ENCODE measurements around the gene TBC1D5. TPM values are rescaled to one million over a fixed set of nuclear protein-coding genes. Genes with fewer than 3 reads are reported as not detected.

The TBC1D5 gene
- total and polyA plus RNA-seq, 5 donors from 2014 or later: 27.6 to 61.6 (median 36.4) TPM

- H3K27me3 ChIP-seq (ENCODE audit: control insufficient read depth, insufficient read depth, low read length): no peaks in the 10 kb centered on the region
- Mint-ChIP-seq H3K27me3 (no peaks in the 10 kb centered on the region), H3K4me1 (peaks cover 26 to 33% (median 26%) of the 10 kb centered on the region in 4 donors), H3K36me3 (no peaks in the 10 kb centered on the region), H3K4me3 (peak overlapping the region in 3 of 4 donors; percentile 5 to 66 (median 24)), H3K27ac (peak overlapping the region in 1 of 3 donors; percentile 68), H3K9me3 (no peaks in the 10 kb centered on the region)
- DNase-seq (no peak), ATAC-seq (ENCODE audit: low read depth in 2 of 2) (no peak)
- H3K27ac ChIP-seq (ENCODE audit: insufficient read depth, low read length, poor library complexity, severe bottlenecking): no peak overlapping the region
- no peaks in the 10 kb centered on the region for H3K9me3 ChIP-seq (ENCODE audit: control insufficient read depth in 2 of 2, low read length in 2 of 2)
- H3K36me3 ChIP-seq (ENCODE audit: control insufficient read depth, insufficient read depth, low read length): no peaks in the 10 kb centered on the region
- no peak overlapping the region for H3K4me3 ChIP-seq (ENCODE audit: low read depth, low read length)
- H3K4me1 ChIP-seq (ENCODE audit: control insufficient read depth, insufficient read depth, low read length, poor library complexity, severe bottlenecking): peaks cover 16% of the 10 kb centered on the region
Observed at GRCh38 chr3:17747890-17748247, 5.4 kb upstream of the TBC1D5 start.

GRCh38 chr3:17747174-17747889 lies 4.9 kb upstream of the TBC1D5 start:
- peak in 1 of 3 donors; percentile 54 for DNase-seq
- Histone ChIP-seq H3K4me3 (ENCODE audit: low read depth, low read length) (no peak overlapping the region), H3K36me3 (ENCODE audit: control insufficient read depth, insufficient read depth, low read length) (no peaks in the 10 kb centered on the region), H3K9me3 (ENCODE audit: control insufficient read depth in 2 of 2, low read length in 2 of 2) (no peaks in the 10 kb centered on the region), H3K27me3 (ENCODE audit: control insufficient read depth, insufficient read depth, low read length) (no peaks in the 10 kb centered on the region), H3K4me1 (ENCODE audit: control insufficient read depth, insufficient read depth, low read length, poor library complexity, severe bottlenecking) (peaks cover 17% of the 10 kb centered on the region), H3K27ac (ENCODE audit: insufficient read depth, low read length, poor library complexity, severe bottlenecking) (no peak overlapping the region)
- Mint-ChIP-seq H3K27me3 (no peaks in the 10 kb centered on the region), H3K4me3 (peak overlapping the region in 3 of 4 donors; percentile 5 to 66 (median 24)), H3K4me1 (peaks cover 26 to 33% (median 26%) of the 10 kb centered on the region in 4 donors), H3K9me3 (no peaks in the 10 kb centered on the region), H3K36me3 (no peaks in the 10 kb centered on the region), H3K27ac (peak overlapping the region in 1 of 3 donors; percentile 68)
- ATAC-seq (ENCODE audit: low read depth in 2 of 2): no peak

DNA sequence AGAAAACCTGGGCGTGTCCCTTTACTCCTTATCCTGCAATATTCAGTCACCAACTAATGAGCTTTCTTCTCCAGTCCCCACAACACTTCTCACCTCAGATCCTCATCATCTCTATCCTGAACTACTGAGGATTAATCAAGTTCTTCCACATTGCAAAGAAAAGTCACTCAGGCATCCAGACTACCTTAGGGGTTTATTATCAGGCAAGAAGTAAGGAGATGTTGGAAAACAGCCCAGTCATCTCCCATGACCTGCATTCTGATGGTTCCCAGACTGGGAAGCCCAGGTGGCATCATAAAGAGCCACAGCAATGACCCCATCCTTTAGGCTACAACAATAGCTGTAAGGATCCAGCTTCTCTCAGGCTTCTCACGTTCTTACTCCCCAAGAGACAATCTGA lies 3.5 kb upstream of the TBC1D5 start:
- H3K27ac Mint-ChIP-seq: peak overlapping the region in 1 of 3 donors; percentile 43
- H3K27me3 Mint-ChIP-seq: no peaks in the 10 kb centered on the region
- peak overlapping the region in 2 of 4 donors; percentile 64 to 78 for H3K4me3 Mint-ChIP-seq
- Histone ChIP-seq H3K36me3 (ENCODE audit: control insufficient read depth, insufficient read depth, low read length) (no peaks in the 10 kb centered on the region), H3K9me3 (ENCODE audit: control insufficient read depth in 2 of 2, low read length in 2 of 2) (no peaks in the 10 kb centered on the region), H3K4me1 (ENCODE audit: control insufficient read depth, insufficient read depth, low read length, poor library complexity, severe bottlenecking) (peaks cover 26% of the 10 kb centered on the region), H3K27ac (ENCODE audit: insufficient read depth, low read length, poor library complexity, severe bottlenecking) (no peak overlapping the region), H3K4me3 (ENCODE audit: low read depth, low read length) (no peak overlapping the region), H3K27me3 (ENCODE audit: control insufficient read depth, insufficient read depth, low read length) (no peaks in the 10 kb centered on the region)
- peaks cover 32 to 41% (median 33%) of the 10 kb centered on the region in 4 donors for H3K4me1 Mint-ChIP-seq
- no peak for DNase-seq
- H3K36me3 Mint-ChIP-seq: no peaks in the 10 kb centered on the region
- H3K9me3 Mint-ChIP-seq: no peaks in the 10 kb centered on the region
- no peak for ATAC-seq (ENCODE audit: low read depth in 2 of 2)

DNA sequence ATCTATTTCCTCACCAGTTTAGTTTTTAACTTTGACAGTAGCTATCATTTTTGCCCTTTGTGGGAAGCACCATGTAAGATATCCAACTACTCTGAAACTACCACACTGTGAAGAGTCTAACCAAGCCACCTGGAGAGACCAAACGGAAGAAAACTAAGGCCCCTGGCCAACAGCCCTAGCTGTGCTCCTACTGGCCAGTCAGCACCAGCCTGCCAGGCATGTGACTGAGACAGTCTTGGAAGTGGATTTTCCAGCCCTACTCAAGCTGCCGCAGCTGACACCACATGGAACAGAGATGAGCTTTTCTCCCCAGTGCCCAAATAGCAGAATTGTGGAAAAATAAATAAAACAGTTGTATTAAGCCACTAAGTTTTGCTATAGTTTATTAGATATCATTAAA lies 2.9 kb upstream of the TBC1D5 start:
- Mint-ChIP-seq H3K36me3 (no peaks in the 10 kb centered on the region), H3K27me3 (no peaks in the 10 kb centered on the region), H3K9me3 (no peaks in the 10 kb centered on the region), H3K27ac (no peak overlapping the region), H3K4me3 (peak overlapping the region in 1 of 4 donors; percentile 70), H3K4me1 (peaks cover 37 to 47% (median 37%) of the 10 kb centered on the region in 4 donors)
- peaks cover 32% of the 10 kb centered on the region for H3K4me1 ChIP-seq (ENCODE audit: control insufficient read depth, insufficient read depth, low read length, poor library complexity, severe bottlenecking)
- H3K27ac ChIP-seq (ENCODE audit: insufficient read depth, low read length, poor library complexity, severe bottlenecking): no peak overlapping the region
- no peaks in the 10 kb centered on the region for H3K27me3 ChIP-seq (ENCODE audit: control insufficient read depth, insufficient read depth, low read length)
- no peak for DNase-seq
- H3K4me3 ChIP-seq (ENCODE audit: low read depth, low read length): no peak overlapping the region
- no peak for ATAC-seq (ENCODE audit: low read depth in 2 of 2)
- no peaks in the 10 kb centered on the region for H3K36me3 ChIP-seq (ENCODE audit: control insufficient read depth, insufficient read depth, low read length)
- H3K9me3 ChIP-seq (ENCODE audit: control insufficient read depth in 2 of 2, low read length in 2 of 2): no peaks in the 10 kb centered on the region

DNA sequence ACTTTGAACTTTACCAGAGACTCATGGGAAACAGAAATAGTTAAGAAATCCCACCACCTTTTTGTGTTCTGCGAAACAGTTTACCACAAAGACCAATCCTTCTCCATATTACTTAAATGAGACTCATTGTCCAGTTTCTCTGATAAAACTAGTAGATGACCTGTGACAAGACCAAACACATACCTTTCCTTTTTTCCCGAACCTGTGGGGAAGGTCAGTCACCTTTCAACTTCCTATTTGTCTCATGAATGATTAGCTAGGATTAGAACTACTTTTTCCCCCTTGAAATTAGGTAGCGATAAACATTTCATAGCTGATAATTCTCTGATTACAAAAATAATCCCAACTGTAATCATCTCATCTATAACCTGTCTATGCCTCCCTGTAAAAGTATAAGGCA lies 2.3 kb upstream of the TBC1D5 start:
- Mint-ChIP-seq H3K27me3 (no peaks in the 10 kb centered on the region), H3K4me1 (peaks cover 33 to 49% (median 37%) of the 10 kb centered on the region in 4 donors), H3K36me3 (no peaks in the 10 kb centered on the region), H3K9me3 (no peaks in the 10 kb centered on the region), H3K27ac (no peak overlapping the region), H3K4me3 (peak overlapping the region; percentile 41 to 83 (median 56))
- no peaks in the 10 kb centered on the region for H3K9me3 ChIP-seq (ENCODE audit: control insufficient read depth in 2 of 2, low read length in 2 of 2)
- no peaks in the 10 kb centered on the region for H3K36me3 ChIP-seq (ENCODE audit: control insufficient read depth, insufficient read depth, low read length)
- no peak overlapping the region for H3K4me3 ChIP-seq (ENCODE audit: low read depth, low read length)
- H3K4me1 ChIP-seq (ENCODE audit: control insufficient read depth, insufficient read depth, low read length, poor library complexity, severe bottlenecking): peaks cover 28% of the 10 kb centered on the region
- DNase-seq (no peak), ATAC-seq (ENCODE audit: low read depth in 2 of 2) (no peak)
- H3K27me3 ChIP-seq (ENCODE audit: control insufficient read depth, insufficient read depth, low read length): no peaks in the 10 kb centered on the region
- no peak overlapping the region for H3K27ac ChIP-seq (ENCODE audit: insufficient read depth, low read length, poor library complexity, severe bottlenecking)

DNA sequence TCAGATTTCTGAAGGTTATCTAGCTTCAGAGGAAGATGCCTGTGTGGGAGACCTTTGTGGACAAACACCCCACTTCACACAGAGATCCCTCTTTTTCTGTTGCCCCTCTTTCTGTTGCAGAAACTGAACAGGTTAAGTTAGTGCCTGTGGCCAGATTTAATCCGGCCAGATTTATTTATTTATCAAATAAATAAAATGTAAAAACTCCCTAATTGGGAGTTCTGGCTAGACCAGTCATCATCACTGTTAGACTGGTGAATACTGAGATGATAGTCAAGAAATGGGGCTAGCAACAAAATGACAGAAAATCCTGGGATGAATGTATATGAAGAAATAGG lies 1.2 kb upstream of the TBC1D5 start:
- no peaks in the 10 kb centered on the region for H3K27me3 ChIP-seq (ENCODE audit: control insufficient read depth, insufficient read depth, low read length)
- H3K27me3 Mint-ChIP-seq: no peaks in the 10 kb centered on the region
- H3K4me1 Mint-ChIP-seq: peaks cover 32 to 51% (median 37%) of the 10 kb centered on the region in 4 donors
- H3K27ac Mint-ChIP-seq: peak overlapping the region in 2 of 3 donors; percentile 88 to 92
- no peaks in the 10 kb centered on the region for H3K9me3 ChIP-seq (ENCODE audit: control insufficient read depth in 2 of 2, low read length in 2 of 2)
- H3K27ac ChIP-seq (ENCODE audit: insufficient read depth, low read length, poor library complexity, severe bottlenecking): peak overlapping the region; percentile 81
- H3K36me3 Mint-ChIP-seq: peaks cover 7% of the 10 kb centered on the region
- no peak for ATAC-seq (ENCODE audit: low read depth in 2 of 2)
- DNase-seq: no peak
- peak overlapping the region; percentile 91 for H3K4me3 ChIP-seq (ENCODE audit: low read depth, low read length)
- peaks cover 32% of the 10 kb centered on the region for H3K4me1 ChIP-seq (ENCODE audit: control insufficient read depth, insufficient read depth, low read length, poor library complexity, severe bottlenecking)
- H3K4me3 Mint-ChIP-seq: peak overlapping the region; percentile 90 to 95 (median 92)
- H3K36me3 ChIP-seq (ENCODE audit: control insufficient read depth, insufficient read depth, low read length): no peaks in the 10 kb centered on the region
- H3K9me3 Mint-ChIP-seq: no peaks in the 10 kb centered on the region

GRCh38 chr3:17742880-17743657 lies 638 bp upstream of the TBC1D5 start:
- peak overlapping the region; percentile 80 to 92 (median 88) for H3K27ac Mint-ChIP-seq
- Histone ChIP-seq H3K4me3 (ENCODE audit: low read depth, low read length) (peak overlapping the region; percentile 91), H3K4me1 (ENCODE audit: control insufficient read depth, insufficient read depth, low read length, poor library complexity, severe bottlenecking) (peaks cover 37% of the 10 kb centered on the region), H3K36me3 (ENCODE audit: control insufficient read depth, insufficient read depth, low read length) (no peaks in the 10 kb centered on the region), H3K27me3 (ENCODE audit: control insufficient read depth, insufficient read depth, low read length) (no peaks in the 10 kb centered on the region), H3K9me3 (ENCODE audit: control insufficient read depth in 2 of 2, low read length in 2 of 2) (no peaks in the 10 kb centered on the region), H3K27ac (ENCODE audit: insufficient read depth, low read length, poor library complexity, severe bottlenecking) (peak overlapping the region; percentile 81)
- peaks cover 7% of the 10 kb centered on the region for H3K36me3 Mint-ChIP-seq
- no peak for DNase-seq
- no peaks in the 10 kb centered on the region for H3K27me3 Mint-ChIP-seq
- peak overlapping the region; percentile 90 to 95 (median 92) for H3K4me3 Mint-ChIP-seq
- peaks cover 32 to 57% (median 40%) of the 10 kb centered on the region in 4 donors for H3K4me1 Mint-ChIP-seq
- no peak for ATAC-seq (ENCODE audit: low read depth in 2 of 2)
- no peaks in the 10 kb centered on the region for H3K9me3 Mint-ChIP-seq

Measured in CD4-positive, CD25-positive, alpha-beta regulatory T cell (primary cell).